A673 (cell line): ENCODE measurements around the gene MED23. TPM values are rescaled to one million over a fixed set of nuclear protein-coding genes. Genes with fewer than 3 reads are reported as not detected.

Experiments used
- BruUV-seq: library from RNA; stranded (reverse); fragments of 400-500 nt; replicated peaks from 2 replicates; lab custom pipeline; 2021; lab: Mats Ljungman, UMichigan
- CTCF ChIA-PET: fragments of 300-600 bp; sonication (Branson Sonifier 250); formaldehyde crosslinking; loops from one replicate; lab custom pipeline; 2022; ENCODE audit warnings: antibody characterized with exemption; lab: Charles Lee
- POLR2A ChIA-PET: fragments of 300-600 bp; sonication (Branson Sonifier 250); formaldehyde crosslinking; loops from one replicate; lab custom pipeline; 2022; ENCODE audit warnings: antibody characterized with exemption; ENCODE audit not compliant: low non-redundant PET; lab: Charles Lee
- DNase-seq: peaks from one replicate; pipeline ENCODE4 v3.0.0-alpha.2; 2015; ENCODE audit warnings: low spot score
- H3K27ac ChIP-seq: fragments of 200-600 bp; sonication (generic); 2 replicates; pipeline ENCODE4 v1.5.1; 2016; ENCODE audit warnings: mixed run types, low read depth, mild to moderate bottlenecking, mixed read lengths, antibody characterized with exemption, low read length; ENCODE audit not compliant: poor library complexity, severe bottlenecking
- H3K27me3 ChIP-seq: fragments of 200-600 bp; sonication (generic); replicated peaks from 2 replicates; pipeline ENCODE4 v1.6.1; 2017; ENCODE audit warnings: mixed run types, low read depth, mild to moderate bottlenecking, mixed read lengths, antibody characterized with exemption, low read length; ENCODE audit not compliant: insufficient read depth, poor library complexity
- H3K36me3 ChIP-seq: fragments of 200-600 bp; sonication (generic); 2 replicates; pipeline ENCODE4 v1.6.1; 2016; ENCODE audit warnings: mixed run types, mild to moderate bottlenecking, mixed read lengths, antibody characterized with exemption, low read length; ENCODE audit not compliant: insufficient read depth, poor library complexity, severe bottlenecking
- H3K4me1 ChIP-seq: fragments of 200-600 bp; sonication (generic); 2 replicates; pipeline ENCODE4 v1.6.1; 2017; ENCODE audit warnings: mixed run types, mild to moderate bottlenecking, mixed read lengths, antibody characterized with exemption, low read length; ENCODE audit not compliant: insufficient read depth, poor library complexity, severe bottlenecking
- H3K4me3 ChIP-seq: fragments of 200-600 bp; sonication (generic); 2 replicates; pipeline ENCODE4 v1.5.1; 2016; ENCODE audit warnings: low read depth, mixed run types, mild to moderate bottlenecking, mixed read lengths, low read length; ENCODE audit not compliant: poor library complexity, severe bottlenecking
- H3K9me3 ChIP-seq: fragments of 200-600 bp; sonication (generic); 2 replicates; pipeline ENCODE4 v1.6.1; 2016; ENCODE audit warnings: mixed run types, low read depth, mild to moderate bottlenecking, mixed read lengths, antibody characterized with exemption, low read length; ENCODE audit not compliant: poor library complexity, severe bottlenecking
- CTCF ChIP-seq: fragments of 300-800, 200-600 bp; sonication (generic); conservative IDR thresholded peaks from 2 replicates; pipeline ENCODE4 v1.5.1; 2017; ENCODE audit warnings: low read depth, mild to moderate bottlenecking, antibody characterized with exemption, low read length, moderate library complexity, mixed read lengths
- EZH2 ChIP-seq: fragments of 200-600 bp; sonication (generic); IDR thresholded peaks from 2 replicates; pipeline ENCODE4 v1.6.1; 2017; ENCODE audit warnings: borderline replicate concordance, low read depth, mild to moderate bottlenecking, mixed read lengths, antibody characterized with exemption, low read length; ENCODE audit not compliant: poor library complexity, severe bottlenecking
- intact Hi-C: fragments of 100-400 bp; cut with micrococcal nuclease; formaldehyde crosslinking; loops from one replicate; pipeline ENCODE4 v1.10.0; 2022; ENCODE audit not compliant: unreplicated experiment
- total RNA-seq: library from RNA; stranded (reverse); gene quantifications from 2 replicates; pipeline ENCODE4 v1.2.3, GENCODE V29; 2021

The MED23 gene
- total RNA-seq, 1 experiment from 2014 or later, result 32.3 TPM

GRCh38 chr6:131657630-131658111 is 29.6 kb upstream of the MED23 start:
- no peaks in the 10 kb centered on the region for H3K36me3 ChIP-seq
- BruUV-seq, result no TSS peak
- H3K27ac ChIP-seq, result no peak overlapping the region
- DNase-seq, result no peak
- no peaks in the 10 kb centered on the region for H3K27me3 ChIP-seq
- H3K4me1 ChIP-seq, result no peaks in the 10 kb centered on the region
- TF ChIP-seq EZH2 (no peak), CTCF (no peak)
- intact Hi-C loops, result no loop called here
- ChIA-PET POLR2A (interaction anchor here (0.7 kb wide), 1 partner anchor 824 kb away, joined by 11 read pairs; no protein-coding TSS in a partner anchor), CTCF (no interaction called here)
- no peak overlapping the region for H3K4me3 ChIP-seq
- H3K9me3 ChIP-seq, result no peaks in the 10 kb centered on the region

- DNase-seq, result no peak
Measured at GRCh38 chr6:131657222-131657621, 29.2 kb upstream of the MED23 start.

GRCh38 chr6:131656667-131657066 is 28.6 kb upstream of the MED23 start:
- H3K4me3 ChIP-seq, result no peak overlapping the region
- H3K27me3 ChIP-seq, result no peaks in the 10 kb centered on the region
- no TSS peak for BruUV-seq
- DNase-seq, result no peak
- TF ChIP-seq EZH2, result no peak
- TF ChIP-seq CTCF, result no peak
- no peak overlapping the region for H3K27ac ChIP-seq
- no peaks in the 10 kb centered on the region for H3K9me3 ChIP-seq
- CTCF ChIA-PET, result no interaction called here
- POLR2A ChIA-PET, result no interaction called here
- intact Hi-C loops, result no loop called here
- no peaks in the 10 kb centered on the region for H3K4me1 ChIP-seq
- no peaks in the 10 kb centered on the region for H3K36me3 ChIP-seq

More at GRCh38 chr6:131657222-131657621, 29.2 kb upstream of the MED23 start:
- Histone ChIP-seq H3K27me3 (no peaks in the 10 kb centered on the region), H3K9me3 (no peaks in the 10 kb centered on the region), H3K36me3 (no peaks in the 10 kb centered on the region), H3K4me3 (no peak overlapping the region), H3K27ac (no peak overlapping the region), H3K4me1 (no peaks in the 10 kb centered on the region)
- intact Hi-C loops, result no loop called here
- ChIA-PET POLR2A (interaction anchor here (0.7 kb wide), 1 partner anchor 824 kb away, joined by 11 read pairs; no protein-coding TSS in a partner anchor), CTCF (no interaction called here)
- no TSS peak for BruUV-seq
- TF ChIP-seq CTCF, result no peak
- no peak for TF ChIP-seq EZH2
